SU-DHL-6 (cell line): Measurements from ENCODE around the gene POLR2J3.
"Not testable (repeated sequence)": the region's sequence is repeated elsewhere in the genome, so short reads cannot be mapped to it uniquely, and the experiment has no call there.

Experiments
- CTCF ChIP-seq: fragments of 200-600 bp; sonication (generic); IDR thresholded peaks from one replicate; pipeline ENCODE4 v1.5.1; 2017; ENCODE audit warnings: antibody characterized with exemption, mild to moderate bottlenecking, low read length, moderate library complexity; ENCODE audit not compliant: insufficient read depth, poor library complexity, severe bottlenecking
- EZH2phosphoT487 ChIP-seq: fragments of 200-600 bp; sonication (generic), shearing (Covaris generic); conservative IDR thresholded peaks from 2 replicates; pipeline ENCODE4 v1.6.1; 2018; ENCODE audit warnings: mild to moderate bottlenecking, antibody characterized with exemption, low read length, moderate library complexity, mixed read lengths

GRCh38 chr7:102531583-102531982 is 40.8 kb downstream of the POLR2J3 start:
- not testable (repeated sequence) for TF ChIP-seq CTCF, EZH2phosphoT487
